ENCODE measurements around the gene AACS.
A peak's percentile ranks its signal among the peaks of the same experiment; 100 is the strongest.

Gene AACS

DNA sequence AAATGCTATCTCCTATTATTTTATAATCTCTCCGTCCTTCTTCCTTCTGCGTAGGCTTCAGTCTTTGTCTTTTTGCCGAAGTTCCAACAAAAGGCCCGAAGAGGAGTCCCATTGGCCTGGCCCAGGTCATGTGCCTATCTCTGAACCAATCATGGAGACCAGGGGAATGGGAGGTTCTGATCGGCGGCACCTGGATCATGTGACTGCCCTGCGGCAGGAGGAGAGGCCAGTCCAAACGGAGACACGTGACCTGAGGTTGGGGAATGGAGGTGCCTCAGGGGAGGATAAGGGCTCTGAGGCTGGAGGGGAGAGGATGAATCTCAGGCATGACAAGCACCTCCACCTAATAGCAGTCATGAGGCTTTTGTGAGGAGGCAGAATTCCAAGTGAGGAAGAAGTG lies 86.0 kb downstream of the AACS start:
- DNase-seq (ENCODE audit: low read depth, low spot score) = peak; percentile 50

DNA sequence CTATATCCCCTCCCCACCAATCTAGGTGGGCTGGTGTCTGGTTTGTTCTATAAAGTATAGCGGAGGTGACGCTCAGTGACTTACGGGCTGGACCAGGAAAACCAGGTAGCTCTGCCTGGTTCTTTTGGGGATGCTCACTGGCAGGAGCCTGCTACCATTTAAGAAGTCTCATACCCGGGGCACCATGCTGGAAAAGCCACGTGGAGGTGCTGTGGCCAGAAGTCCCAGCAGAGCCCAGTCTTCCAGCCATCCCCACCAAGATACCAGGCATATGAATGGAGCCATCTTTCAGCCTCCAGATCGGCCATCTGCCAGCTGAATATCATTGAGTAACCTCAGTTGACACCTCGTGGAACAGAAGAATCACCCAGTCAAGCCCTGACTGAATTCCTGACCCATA lies 87.2 kb downstream of the AACS start:
- DNase-seq (ENCODE audit: low read depth, low spot score) = no peak

DNA sequence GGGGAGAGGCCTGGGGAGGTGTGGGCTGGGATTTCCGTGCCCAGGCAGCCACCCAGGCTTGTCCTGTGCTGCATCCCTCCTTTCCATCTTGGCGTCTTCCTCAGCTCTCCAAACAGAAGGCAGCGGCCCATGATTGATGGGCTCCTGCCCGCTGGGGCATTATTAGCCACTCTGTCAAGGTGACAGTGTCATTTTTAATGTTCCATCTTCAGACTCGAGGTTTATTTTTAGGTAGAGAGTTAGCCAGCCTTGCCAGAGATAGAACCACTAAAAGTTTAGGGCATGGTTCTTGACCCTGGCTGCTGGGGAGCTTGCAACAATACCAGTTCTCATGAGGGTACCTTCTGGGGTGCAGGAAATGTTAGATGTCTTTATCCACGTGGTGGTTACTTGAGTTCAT lies 90.1 kb downstream of the AACS start:
- DNase-seq (ENCODE audit: low read depth, low spot score) = no peak

DNA sequence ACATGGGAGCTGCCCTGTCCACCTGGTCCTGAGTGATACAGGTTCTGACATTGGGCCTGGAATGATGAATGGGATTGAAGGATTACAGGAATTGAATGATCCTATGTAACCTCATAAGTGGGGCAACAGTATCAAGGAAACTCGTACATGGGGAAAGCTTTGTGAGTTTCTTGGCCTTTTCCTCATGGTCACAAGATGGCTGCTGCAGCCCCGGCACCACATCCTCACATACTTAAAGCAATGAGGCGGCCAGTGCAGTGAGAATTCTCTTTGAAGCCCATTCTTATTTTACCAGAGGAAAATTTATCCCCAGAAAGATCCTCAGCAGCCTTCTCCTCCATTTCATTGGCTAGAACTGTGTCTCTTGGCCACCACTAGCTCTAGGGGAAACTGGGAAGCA lies 91.9 kb downstream of the AACS start:
- DNase-seq (ENCODE audit: low read depth, low spot score) = no peak

DNA sequence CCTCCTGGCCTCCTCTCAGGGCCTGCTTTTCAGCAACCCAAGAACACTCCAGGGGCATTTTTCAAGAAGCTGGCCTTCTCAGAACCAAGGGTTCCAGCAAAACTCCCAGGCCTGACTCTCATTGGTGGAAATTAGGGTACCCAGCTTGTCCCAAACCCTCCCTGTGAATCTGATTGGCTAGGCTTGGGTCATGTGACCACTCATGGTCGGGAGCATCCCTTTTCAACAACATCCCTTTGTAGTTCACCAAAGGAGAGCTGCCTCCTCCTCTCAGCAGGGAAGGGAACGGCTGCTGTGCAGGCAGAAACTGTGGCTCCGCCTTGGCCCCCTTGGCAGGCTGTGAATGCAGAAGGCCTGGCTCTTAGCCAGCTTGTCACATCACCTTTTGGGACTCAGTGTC lies 94.5 kb downstream of the AACS start:
- DNase-seq (ENCODE audit: low read depth, low spot score) = no peak

DNA sequence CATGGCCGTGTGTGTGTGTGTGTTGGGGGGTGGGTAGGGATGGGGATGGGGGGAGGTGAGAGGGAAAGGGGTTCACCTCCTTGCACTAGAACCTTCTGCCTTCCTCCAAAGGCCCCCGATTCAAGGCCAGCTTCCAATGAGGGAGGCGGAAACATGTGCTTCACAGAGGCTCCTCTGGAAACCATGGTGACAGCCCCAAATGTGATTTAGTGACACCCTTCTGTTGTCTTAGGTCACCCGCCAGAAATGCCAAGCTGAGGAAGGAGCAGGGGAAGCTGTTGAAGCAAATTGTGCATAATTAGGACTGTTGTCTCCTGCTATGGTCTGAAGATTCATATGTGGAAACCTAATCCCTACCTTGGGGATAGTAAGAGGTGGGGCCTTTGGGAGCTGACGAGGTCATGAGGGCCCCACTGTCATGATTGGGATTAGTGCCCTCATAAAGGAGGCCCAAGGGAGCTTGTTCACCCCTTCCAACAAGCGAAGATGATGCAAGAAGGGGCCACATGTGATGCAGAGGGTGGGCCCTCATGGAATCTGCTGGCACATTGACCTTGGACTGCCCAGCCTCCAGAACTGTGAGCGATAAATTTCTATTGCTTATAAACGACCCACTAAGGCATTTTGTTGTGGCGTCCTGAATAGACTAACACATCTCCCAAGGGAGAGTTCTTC lies 95.2 kb downstream of the AACS start:
- no peak for DNase-seq (ENCODE audit: low read depth, low spot score)

DNA sequence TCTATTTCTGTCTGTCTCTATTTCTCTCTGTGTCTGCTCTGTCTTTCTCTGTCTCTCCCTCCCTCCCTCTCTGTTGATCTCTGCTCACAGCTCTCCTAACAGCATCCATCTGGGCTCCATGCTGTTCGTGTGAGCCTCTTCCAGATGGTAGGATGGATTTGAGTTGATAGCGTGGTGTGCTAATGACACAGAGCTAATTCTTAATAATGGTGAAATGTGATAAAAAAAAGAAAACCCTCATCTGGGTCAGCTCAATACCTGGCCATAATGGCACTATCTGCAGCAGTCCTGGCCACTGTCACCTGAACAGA lies 96.4 kb downstream of the AACS start:
- no peak for DNase-seq (ENCODE audit: low read depth, low spot score)

DNA sequence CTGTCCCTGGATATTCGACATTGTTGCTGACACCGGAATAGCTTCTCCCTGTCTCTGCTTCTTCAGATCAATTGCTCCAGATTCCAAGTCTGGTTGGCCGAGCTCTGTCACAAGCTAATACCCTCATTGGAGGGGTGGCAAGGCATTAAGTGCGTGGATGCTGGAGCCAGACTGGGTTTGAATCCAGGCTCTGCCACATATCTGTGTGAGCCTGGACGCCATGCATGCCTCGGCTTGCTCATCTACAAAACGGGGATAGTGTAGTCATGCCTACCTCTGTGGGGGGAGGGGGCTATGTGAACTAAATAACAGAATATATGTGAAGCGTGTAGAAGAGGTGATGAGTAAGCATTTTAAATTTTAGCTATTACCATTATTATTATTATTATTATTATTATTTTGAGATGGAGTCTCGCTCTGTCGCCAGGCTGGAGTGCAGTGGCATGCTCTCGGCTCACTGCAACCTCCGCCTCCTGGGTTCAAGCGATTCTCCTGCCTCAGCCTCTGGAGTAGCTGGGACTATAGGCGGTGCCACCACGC lies 97.3 kb downstream of the AACS start:
- no peak for DNase-seq (ENCODE audit: low read depth, low spot score)

DNA sequence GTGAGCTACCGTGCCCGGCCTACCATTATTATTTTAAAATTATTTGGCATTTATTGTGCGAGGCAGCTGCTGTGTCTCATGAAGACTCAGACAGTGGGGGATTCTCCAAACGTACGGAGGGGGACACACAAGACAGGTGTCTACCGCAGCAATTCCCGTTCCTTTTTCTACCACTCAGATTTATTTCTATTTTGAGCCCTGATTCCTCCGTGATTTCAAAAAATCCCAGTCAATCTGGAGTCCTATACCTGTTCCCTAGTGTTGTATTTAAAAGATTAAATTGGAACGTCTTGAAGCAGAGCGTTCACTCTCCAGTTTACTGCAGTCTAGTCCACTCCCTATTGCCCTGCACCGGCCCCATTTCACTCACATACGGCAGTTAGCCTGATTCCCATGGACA lies 97.9 kb downstream of the AACS start:
- no peak for DNase-seq (ENCODE audit: low read depth, low spot score)

DNA sequence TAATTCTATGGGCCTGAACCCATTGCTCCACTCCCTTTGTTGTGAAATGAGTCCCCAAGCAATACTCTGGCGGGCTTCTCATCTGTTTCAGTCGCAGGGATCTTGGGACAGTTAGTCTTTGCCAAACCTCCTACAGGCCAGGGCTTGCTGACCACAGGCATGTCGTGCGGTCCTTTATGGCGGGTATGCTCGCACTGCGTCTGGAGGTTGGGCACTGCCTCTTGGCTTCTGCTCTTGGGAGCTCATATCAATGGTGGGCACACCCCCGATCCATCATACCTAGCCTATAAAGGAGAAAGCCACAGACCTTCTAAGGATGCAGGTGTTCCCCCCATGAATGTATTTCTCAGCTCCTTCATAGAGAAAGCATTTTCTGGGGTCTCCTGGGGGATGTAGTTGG lies 99.3 kb downstream of the AACS start:
- no peak for DNase-seq (ENCODE audit: low read depth, low spot score)

DNA sequence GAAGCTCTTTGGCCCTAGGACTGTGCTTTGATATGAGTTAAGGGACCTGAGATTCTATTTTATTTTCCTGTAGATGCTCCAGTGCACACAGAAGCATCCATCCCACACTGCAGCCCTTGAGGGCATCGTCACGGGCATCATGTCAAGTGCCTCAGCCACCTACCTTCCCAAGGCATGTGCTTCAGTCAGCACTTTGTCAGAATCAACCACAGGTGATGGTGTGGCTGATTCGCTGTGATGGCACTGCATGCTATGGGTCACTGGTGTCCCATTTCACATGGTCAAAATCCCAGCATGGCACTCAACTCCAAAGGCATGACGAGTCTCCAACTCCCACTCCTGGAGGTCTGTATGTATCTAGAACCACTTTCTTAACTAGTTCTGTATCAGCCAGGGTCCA lies 100.8 kb downstream of the AACS start:
- no peak for DNase-seq (ENCODE audit: low read depth, low spot score)

DNA sequence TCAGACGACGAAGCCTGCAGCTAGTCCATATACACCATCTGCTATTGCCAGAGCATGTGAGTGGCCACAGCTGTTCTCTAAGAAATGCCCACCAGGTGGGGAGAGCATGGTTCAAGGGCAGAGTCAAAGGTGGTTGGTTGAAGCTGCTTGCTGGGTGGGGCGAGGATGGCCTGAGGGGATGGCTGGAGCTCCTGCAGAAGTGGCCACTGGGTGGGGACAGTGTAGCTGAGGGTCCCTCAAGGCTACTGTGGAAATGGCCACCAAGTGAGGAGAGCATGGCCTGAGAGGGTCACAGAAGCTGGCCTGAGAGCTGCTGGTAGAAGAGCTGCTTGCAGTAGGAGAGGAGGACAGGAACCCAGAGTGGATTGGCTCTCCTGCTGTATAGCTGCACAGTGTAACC lies 102.4 kb downstream of the AACS start:
- DNase-seq (ENCODE audit: low read depth, low spot score) = no peak

DNA sequence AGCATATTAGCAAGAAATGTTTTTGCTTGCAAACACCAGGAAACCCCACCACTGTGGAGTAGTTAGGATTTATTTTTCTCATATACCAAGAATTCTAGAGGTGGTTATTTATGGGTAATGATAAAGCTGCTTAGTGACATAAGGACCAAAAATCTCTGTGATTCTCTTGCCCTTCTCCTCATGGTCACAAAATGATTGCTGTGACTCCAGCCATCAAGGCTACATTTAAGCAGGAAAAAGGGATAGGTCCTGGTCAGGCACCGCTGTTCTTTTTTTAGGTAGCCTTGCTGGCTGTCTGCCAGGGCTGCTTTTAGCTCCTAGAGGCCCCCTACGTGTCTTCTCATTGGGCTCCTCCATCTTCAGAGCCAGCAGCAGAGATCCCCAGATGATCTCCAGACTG lies 104.2 kb downstream of the AACS start:
- DNase-seq (ENCODE audit: low read depth, low spot score) = no peak

DNA sequence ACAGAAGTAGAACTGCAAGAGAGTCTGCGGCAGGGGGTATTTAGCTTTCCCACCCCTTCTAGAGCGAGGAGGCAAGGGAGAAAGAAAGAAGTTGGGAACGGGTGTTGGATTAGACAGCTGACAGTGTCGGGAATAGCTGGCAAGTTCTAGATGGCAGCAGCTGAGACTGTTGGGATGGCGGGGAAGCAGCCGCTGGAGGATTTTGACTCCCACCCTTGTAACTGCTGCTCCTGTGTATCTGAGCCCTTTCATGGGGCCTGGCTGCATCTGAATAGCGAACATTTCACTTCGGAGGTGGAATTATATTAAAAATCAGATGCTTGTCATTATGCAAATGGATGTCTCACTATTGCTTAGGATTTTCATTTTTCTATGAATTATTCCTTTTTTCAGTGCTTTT lies 104.6 kb downstream of the AACS start:
- no peak for DNase-seq (ENCODE audit: low read depth, low spot score)

DNA sequence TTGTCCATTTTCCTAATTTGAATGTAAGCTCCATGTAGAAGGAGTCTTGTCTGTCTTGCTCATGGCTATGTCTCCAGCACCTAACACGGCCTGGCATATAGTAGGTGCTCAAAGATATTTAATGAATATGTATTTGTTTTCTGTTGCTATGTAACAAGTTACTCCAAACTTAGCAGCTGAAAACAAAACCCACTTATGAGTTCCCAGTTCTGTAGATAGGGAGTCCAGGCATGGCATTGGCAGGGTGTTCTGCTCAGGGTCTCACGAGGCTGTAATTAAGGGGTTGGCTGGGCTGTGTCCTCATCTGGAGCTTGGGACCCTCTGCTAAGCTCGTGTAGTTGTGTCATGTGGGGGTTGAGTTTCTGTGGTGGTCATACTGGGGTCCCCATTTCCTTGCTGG lies 106.0 kb downstream of the AACS start:
- DNase-seq (ENCODE audit: low read depth, low spot score) = no peak

DNA sequence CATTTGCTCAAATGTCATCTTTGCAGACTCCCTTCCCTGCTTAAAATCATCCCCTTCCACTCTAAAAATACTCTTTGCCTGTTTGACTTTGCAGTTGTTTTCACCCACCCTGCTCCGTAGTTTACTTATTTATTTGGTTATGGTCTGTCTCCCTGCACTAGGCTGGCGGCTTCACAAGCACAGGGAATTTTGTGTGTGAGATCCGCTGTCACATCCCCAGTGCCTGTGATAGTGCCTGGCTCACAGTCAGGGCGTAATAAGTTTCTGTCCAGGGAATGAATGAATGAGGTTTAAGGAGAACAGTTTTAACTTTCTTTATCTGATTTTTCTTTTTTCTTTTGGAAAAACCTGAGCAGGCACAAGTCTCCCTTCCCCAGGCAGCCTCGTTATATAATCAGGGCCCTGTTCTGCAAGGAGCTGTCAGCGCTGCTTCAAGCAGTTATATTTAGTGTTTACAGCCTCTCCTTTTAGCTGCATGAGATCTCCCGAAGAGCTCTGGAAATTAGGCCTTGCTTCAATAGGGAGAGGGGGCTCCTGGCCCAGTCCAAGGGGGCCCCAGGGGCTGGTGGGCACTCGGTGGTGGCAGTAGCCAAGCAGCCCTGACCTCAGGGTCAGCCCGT lies 107.1 kb downstream of the AACS start:
- no peak for DNase-seq (ENCODE audit: low read depth, low spot score)

DNA sequence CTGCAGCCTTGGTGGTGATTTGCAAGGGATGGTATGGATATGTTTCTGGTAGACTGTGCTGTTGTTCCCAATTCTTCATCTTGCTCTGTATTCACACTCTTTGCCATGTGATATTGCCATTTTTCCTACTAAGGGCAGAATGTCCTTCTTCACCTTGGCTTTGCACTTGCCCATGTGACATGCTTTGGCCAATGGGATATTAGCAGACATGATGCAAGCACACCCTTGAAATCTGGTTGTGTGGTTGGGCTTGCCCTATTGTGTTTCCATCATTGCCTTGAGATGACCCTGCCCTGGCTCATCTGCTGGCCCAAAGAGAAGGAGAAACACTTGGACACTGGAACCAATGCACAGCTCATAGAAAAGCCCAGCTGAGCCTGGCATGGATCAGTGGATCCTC lies 110.3 kb downstream of the AACS start:
- DNase-seq (ENCODE audit: low read depth, low spot score) = no peak

DNA sequence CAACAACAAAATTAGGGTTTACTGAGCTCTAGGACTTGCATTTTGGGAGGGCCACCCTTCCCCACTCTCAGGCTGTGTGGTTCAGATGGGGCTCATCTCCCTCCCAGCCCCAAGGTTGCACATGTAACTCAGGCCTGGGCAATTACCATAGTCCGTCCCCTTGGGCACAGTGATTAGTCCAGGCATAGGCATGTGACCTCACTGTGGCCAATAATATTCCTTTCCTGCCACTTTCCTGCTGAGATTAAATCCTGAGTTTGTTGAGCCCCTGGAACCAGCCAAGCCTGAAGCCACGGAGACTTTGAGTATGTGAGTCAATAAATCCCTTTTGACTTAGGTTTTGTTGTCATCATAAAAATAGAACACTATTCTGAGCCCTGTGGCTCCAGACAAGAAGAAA lies 113.0 kb downstream of the AACS start:
- DNase-seq (ENCODE audit: low read depth, low spot score) = no peak

DNA sequence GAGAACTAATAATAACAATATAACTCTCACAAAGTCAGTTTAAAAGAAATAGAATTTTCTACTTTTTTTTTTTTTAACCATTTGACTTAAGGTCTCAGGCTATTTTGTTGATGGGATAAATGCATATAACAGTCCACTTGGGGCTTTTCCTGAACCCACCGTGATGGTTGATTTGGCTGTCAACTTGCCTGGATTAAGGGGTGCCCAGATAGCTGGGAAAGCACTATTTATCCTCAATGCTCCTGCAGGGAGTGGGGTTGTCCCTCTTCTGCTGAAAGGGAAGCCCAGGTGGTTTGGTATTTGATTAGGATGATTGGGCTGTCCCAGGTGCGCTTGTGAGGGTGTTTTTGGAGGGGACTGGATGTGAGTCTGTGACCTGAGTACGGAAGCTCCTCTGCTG lies 114.9 kb downstream of the AACS start:
- DNase-seq (ENCODE audit: low read depth, low spot score) = no peak

DNA sequence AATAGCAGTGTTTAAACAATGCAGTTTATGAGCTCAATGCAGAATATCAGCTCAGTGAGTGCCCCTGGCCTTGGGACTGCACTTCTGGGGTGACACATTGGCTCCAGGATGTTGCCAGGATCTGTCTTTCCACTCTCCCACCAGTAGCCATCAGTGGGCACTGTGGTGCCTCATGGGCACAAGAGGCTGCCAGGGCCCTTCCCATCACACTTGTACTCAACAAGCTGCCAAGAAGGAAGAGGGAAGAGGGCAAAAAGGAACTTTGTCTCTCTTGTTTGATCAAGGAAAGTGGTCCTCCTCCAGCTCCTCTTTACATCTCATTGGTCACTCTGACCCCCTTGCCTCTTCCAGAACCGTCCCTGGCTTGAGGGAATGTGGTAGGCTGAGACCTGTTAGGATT lies 115.9 kb downstream of the AACS start:
- no peak for DNase-seq (ENCODE audit: low read depth, low spot score)

DNA sequence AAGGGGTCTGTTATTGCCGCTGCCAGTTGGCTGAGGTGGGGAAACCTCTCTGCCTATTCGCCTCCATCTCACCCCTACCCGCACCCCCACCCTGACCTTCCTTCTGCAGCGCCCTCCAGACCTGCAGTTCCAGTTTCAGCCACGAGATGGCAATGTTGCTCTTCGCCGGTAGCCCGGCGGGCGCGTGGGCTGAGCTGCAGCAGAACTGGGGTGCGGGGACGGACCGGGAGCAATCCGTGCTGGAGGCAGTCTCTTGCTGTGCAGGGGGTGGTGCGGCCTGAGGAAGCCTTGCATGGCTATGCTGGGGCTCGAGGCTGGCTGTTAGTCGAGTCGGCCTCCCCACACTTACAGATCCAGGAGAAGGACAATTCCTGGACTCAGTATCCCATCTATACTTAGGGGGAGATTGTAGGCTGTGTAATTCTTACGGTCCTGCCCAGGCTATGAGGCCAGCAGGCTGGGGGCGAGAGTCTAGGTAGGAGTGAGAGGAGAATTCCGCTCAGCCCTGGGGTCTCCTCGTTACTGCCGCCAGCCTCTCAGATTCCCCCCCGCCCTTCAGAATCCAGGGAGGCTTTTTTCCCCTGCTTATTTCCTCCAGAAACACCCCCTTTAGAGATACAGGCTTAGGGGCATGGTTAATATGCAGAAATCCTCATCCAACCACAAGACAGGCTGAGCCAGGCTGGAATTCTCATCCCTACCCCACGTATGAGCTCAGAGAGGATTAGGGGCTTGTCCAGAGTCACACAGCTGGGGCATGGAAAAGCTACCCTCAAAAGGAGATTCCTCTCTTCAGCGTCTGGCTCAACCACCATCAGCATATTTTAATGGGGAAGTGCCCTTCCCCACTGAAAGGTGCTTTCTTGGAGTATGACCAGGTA lies 118.2 kb downstream of the AACS start:
- no peak for DNase-seq (ENCODE audit: low read depth, low spot score)

DNA sequence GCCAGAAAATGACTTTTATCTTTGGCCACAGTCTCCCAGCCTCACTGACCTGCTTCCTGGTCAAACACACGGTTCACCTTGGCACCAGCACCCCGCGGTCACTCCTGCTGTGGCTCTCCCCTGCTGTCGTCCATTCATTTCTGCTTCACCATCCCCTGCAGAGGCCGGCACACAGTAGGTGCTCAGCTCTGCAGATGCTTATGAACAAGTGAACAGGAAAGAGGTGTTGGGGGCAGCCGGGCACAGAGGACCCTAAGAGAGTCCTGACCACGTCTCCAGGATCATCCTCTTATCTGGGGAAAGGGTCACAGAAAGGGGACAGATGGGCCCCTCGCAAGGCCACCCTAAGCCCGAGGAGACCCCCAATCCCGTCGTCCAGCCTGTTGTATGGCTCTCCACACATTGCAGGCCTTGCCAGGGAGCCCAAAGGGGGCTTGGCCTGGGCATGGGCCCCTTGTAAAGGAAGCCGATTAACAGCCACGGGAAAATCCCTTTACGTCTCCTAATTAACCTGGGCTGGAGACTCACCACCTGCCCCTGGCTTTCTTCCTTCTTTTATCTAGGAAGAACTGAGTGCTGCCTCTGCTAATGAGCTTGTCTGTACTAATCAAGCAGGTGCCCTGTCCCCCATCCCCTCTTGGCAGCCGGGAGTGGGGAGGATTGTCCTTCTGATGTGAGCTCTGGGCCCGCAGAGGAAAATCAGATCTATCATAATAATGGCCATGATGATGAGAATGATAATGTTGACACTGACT lies 119.2 kb downstream of the AACS start:
- DNase-seq (ENCODE audit: low read depth, low spot score) = no peak

All from iPS DF 19.7 (cell line).